ENCODE measurements around the gene SMNDC1. TPM values are rescaled to one million over a fixed set of nuclear protein-coding genes. Genes with fewer than 3 reads are reported as not detected.

SMNDC1 gene
- total RNA-seq, 1 donor from 2014 or later = 6.9 TPM

DNA sequence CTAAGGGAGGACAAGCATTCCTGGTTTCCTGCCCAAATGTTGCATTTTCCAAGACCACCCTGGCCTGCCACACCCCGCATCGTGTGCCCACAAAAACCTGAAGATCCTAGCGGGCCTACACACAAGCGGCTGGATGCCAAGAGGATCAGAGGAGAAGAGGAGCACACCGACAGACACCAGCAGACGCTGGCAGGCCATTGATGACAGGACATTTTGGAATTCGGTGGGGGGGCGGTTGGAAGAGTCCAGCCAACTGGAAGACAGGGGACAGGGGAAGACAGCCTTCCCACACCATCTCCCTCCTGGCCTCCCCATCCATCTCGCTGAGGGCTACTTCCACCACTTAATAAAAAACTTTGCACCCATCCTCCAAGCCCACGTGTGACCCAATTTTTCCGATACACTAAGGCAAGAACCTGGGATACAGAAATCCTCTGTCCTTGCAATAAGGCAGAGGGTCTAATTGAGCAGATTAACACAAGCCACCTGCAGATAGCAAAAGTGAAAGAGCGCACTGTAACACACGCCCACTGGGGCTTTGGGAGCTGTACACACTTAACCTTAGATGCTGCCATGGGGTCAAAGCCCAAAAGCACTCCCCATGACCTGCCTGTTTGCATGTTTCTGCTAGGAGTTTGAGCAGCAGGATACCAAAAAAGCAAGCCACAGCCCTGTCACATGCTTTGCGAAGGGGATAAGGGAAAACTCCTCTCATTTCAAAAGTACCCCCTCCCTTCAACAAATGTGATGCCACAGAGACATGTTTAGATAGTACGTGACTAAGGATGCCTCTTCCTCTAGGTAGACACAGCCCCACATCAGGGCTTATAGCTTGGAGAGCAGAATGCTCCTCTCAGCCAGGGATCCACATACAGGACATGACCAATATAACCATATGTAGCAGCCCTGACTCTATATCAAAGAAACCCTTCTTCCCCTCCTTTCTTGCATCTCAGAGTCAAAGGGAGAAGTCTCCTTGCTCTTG, 13.4 kb upstream of the SMNDC1 start:
- no peak for TF ChIP-seq CTCF (IDR thresholded peaks at IDR 0.05)
- Histone ChIP-seq H3K4me1 (no peaks in the 10 kb centered on the region), H3K36me3 (no peaks in the 10 kb centered on the region), H3K9me3 (peaks cover 0 to 14% of the 10 kb centered on the region in 2 donors), H3K4me3 (no peak overlapping the region), H3K27ac (no peak overlapping the region), H3K27me3 (no peaks in the 10 kb centered on the region)
- DNase-seq (ENCODE audit: low spot score in 2 of 2) = no peak
- intact Hi-C loops (cut with DNase I) = no loop called here

GRCh38 chr10:110313674-110314073, 9.0 kb upstream of the SMNDC1 start:
- intact Hi-C loops (cut with DNase I) = no loop called here
- H3K27me3 ChIP-seq = no peaks in the 10 kb centered on the region
- TF ChIP-seq CTCF (IDR thresholded peaks at IDR 0.05) = no peak

GRCh38 chr10:110312206-110312605, 7.5 kb upstream of the SMNDC1 start:
- no peak overlapping the region for H3K4me3 ChIP-seq
- DNase-seq (ENCODE audit: low spot score in 2 of 2) = no peak
- intact Hi-C loops (cut with DNase I) = no loop called here
- no peaks in the 10 kb centered on the region for H3K27me3 ChIP-seq
- H3K4me1 ChIP-seq = no peaks in the 10 kb centered on the region
- H3K9me3 ChIP-seq = no peaks in the 10 kb centered on the region
- H3K27ac ChIP-seq = no peak overlapping the region
- TF ChIP-seq CTCF (IDR thresholded peaks at IDR 0.05) = no peak
- H3K36me3 ChIP-seq = no peaks in the 10 kb centered on the region

More at GRCh38 chr10:110313674-110314073, 9.0 kb upstream of the SMNDC1 start:
- no peaks in the 10 kb centered on the region for H3K4me1 ChIP-seq
- DNase-seq (ENCODE audit: low spot score in 2 of 2) = no peak
- H3K9me3 ChIP-seq = no peaks in the 10 kb centered on the region
- H3K36me3 ChIP-seq = no peaks in the 10 kb centered on the region
- H3K4me3 ChIP-seq = no peak overlapping the region
- H3K27ac ChIP-seq = no peak overlapping the region

DNA sequence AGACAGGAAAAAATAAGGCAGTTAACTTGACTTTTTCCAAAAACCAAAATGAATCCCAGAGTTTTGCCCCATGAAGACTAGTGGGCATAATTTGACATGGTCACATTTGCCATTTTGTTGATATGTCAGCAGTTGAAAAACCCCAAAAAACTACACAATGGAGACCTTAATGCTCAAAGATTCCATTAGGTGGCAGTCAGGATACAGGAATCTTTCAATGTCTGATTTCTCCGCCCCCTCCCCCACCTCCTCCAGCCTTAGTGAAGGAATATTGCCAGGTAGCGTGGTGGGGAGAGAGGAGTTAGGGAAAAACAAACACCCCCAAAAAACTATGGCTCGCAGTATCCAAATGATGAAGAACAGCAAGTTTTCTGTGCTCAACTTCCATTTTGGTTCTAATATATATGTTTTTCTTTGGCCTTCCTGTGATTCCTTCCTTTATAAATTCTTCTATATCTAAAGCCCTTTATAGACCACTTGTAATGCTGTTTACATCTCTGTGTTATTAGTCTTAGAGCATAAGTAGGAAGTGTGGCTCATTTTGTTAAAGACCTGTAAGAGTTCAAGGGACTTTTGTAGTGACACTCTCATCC, 6.7 kb upstream of the SMNDC1 start:
- H3K36me3 ChIP-seq = no peaks in the 10 kb centered on the region
- no peak overlapping the region for H3K4me3 ChIP-seq
- intact Hi-C loops (cut with DNase I) = no loop called here
- peak; percentile 51 to 62 (median 59) for TF ChIP-seq CTCF (IDR thresholded peaks at IDR 0.05)
- H3K9me3 ChIP-seq = no peaks in the 10 kb centered on the region
- H3K4me1 ChIP-seq = no peaks in the 10 kb centered on the region
- no peak overlapping the region for H3K27ac ChIP-seq
- no peak for DNase-seq (ENCODE audit: low spot score in 2 of 2)
- no peaks in the 10 kb centered on the region for H3K27me3 ChIP-seq

- Histone ChIP-seq H3K27ac (no peak overlapping the region), H3K4me3 (no peak overlapping the region), H3K36me3 (no peaks in the 10 kb centered on the region), H3K4me1 (peaks cover 0 to 2% of the 10 kb centered on the region in 2 donors), H3K27me3 (no peaks in the 10 kb centered on the region), H3K9me3 (no peaks in the 10 kb centered on the region)
- no peak for DNase-seq (ENCODE audit: low spot score in 2 of 2)
- intact Hi-C loops (cut with DNase I) = loop anchor here (1.0 kb wide), 1 partner anchor 237 kb away; no protein-coding TSS in a partner anchor
- no peak for TF ChIP-seq CTCF (IDR thresholded peaks at IDR 0.05)
These were observed 6.0 kb upstream of the SMNDC1 start for GRCh38 chr10:110310741-110311140.

All from ascending aorta (tissue), 2 donors.